ENCODE results near the gene AP2B1.
"Not testable (repeated sequence)": the region's sequence is repeated elsewhere in the genome, so short reads cannot be mapped to it uniquely, and the experiment has no call there.

AP2B1 gene

DNA sequence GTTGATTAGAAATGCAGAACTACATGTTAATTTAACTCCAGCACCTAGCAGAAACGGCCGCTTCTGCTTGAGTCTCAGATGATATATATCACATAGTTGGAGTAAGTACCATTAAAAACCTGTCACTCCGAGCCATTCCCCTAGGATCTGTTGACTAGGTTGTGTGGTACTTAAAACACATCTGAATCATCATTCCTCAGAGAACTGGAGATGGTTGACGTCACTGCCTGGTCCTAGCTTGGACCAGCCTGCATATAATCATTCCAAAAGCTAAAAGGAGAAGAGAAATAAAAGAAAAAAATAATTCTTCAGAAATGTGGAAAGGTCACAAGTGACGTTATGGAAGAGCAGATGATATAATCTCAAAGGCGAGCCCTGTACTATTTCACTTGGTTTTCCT is 113.0 kb downstream of the AP2B1 start:
- peak; percentile 56 for DNase-seq (ENCODE audit: low read depth)

- DNase-seq (ENCODE audit: low read depth): no peak
These were observed 114.4 kb downstream of the AP2B1 start for GRCh38 chr17:35701491-35701890.

GRCh38 chr17:35703308-35703707 is 116.2 kb downstream of the AP2B1 start:
- not testable (repeated sequence) for DNase-seq (ENCODE audit: low read depth)

GRCh38 chr17:35705230-35705629 is 118.1 kb downstream of the AP2B1 start:
- DNase-seq (ENCODE audit: low read depth): no peak

DNA sequence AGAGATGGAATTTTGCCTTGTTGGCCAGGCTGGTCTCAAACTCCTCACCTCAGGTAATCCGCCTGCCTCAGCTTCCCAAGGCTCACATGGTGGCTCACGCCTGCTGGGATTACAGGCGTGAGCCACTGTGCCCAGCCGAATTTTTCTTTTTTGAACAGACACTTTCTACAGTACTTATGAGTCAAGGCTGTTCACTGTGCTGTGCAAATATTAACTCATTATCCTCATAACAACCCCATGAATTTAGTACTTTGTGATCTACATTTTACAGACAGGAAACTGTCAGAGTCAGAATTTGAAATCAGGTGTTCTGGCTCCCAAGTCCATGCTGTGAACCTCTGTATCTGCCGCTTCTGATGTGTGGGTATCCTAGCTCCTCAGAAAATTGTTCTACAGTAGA is 118.6 kb downstream of the AP2B1 start:
- no peak for DNase-seq (ENCODE audit: low read depth)

DNA sequence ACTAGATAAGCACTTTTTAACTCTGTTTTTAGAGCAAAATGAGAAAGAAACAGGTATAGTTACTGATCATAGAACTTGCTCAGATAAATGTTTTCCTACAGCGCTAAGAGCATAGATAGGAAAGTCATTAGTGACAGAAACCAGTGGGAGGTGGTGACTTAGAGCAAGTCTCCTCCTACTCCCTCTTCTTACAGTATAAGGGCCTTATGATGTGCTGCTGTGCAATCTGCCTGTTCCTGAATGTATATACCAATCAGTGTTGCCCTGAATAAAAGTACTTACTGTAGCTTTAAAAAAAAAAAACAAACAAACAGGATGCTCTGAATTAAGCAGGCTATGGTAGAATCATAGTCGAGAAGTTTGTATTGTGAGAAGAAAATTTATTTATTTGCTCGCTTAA is 121.0 kb downstream of the AP2B1 start:
- DNase-seq (ENCODE audit: low read depth): no peak

- no peak for DNase-seq (ENCODE audit: low read depth)
These were observed 121.8 kb downstream of the AP2B1 start for GRCh38 chr17:35708951-35709350.

GRCh38 chr17:35709874-35710273 is 122.8 kb downstream of the AP2B1 start:
- DNase-seq (ENCODE audit: low read depth): no peak

- no peak for DNase-seq (ENCODE audit: low read depth)
These were observed 123.8 kb downstream of the AP2B1 start for GRCh38 chr17:35710950-35711349.

DNA sequence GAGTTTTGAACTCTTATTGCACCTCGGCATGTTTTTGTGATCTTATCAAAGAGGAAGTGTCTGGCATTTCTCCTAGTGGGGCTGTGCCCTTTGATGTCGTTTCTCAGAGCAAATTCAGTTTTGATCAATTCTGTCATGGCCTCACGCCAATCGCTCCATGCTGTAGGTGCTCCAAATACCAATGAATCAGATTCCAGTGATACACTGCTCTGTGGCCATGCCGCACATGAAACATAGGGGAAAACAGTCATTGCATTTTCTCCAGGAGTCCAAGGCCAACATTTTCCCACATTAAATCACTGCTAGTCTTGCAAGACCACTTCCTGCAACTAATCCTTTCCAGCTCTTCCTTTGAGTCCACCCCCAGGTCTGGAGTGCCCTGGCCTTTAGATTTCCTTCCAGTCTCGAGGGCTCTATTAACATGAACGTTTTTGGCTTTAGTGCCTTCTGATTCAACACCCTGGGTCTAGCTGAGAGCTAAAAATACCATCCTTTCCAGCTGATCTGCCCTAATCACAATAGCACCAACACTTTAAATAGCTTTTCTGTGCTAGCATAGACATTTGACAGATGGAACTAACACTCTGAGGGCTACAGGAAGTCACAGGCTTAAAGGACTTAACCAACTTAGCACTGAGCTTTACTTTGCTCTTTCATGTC is 126.1 kb downstream of the AP2B1 start:
- DNase-seq (ENCODE audit: low read depth): peak; percentile 96

GRCh38 chr17:35714988-35715387 is 127.9 kb downstream of the AP2B1 start:
- no peak for DNase-seq (ENCODE audit: low read depth)

- DNase-seq (ENCODE audit: low read depth): no peak
These were observed 128.3 kb downstream of the AP2B1 start for GRCh38 chr17:35715416-35715815.

DNA sequence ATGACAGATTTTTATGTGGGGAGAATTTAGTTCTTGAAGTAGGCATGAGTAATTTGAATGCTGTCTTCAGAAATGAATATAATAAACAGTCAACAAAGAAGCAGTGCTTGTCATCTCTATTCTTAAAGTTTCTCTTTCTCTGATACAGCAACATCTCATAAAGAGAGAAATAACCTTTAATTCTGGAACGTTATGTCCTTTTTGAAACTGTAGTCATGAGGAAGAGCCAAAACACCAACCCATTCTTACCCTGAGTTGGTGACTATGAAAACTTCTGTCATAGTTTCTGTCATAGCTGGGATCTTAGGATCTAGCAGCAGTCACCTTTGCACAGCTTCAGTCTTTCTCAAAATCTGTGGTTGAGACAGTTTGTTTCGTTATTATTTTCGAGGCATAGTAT is 129.1 kb downstream of the AP2B1 start:
- no peak for DNase-seq (ENCODE audit: low read depth)

GRCh38 chr17:35716897-35717465 is 129.9 kb downstream of the AP2B1 start:
- DNase-seq (ENCODE audit: low read depth): no peak

DNA sequence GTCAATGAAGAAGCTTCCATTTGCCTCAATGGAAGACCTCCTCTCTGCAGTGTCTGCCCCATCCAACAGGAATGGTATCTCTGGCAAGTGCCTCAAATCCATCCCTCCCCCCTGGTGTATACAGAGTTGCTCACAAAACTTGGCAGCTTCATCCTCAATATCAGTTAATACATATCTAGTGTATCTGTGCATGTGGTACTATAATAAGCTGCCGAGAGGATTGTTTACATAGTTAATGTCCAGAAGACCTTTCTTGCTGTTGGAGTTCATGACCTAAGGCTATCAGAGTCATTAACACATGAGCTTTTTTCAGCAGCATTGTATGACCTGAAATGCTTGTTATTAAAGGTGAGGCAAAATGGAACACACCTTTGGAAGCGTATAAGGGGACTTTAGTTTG is 130.4 kb downstream of the AP2B1 start:
- DNase-seq (ENCODE audit: low read depth): no peak

GRCh38 chr17:35723735-35724134 is 136.6 kb downstream of the AP2B1 start:
- DNase-seq (ENCODE audit: low read depth): no peak

DNA sequence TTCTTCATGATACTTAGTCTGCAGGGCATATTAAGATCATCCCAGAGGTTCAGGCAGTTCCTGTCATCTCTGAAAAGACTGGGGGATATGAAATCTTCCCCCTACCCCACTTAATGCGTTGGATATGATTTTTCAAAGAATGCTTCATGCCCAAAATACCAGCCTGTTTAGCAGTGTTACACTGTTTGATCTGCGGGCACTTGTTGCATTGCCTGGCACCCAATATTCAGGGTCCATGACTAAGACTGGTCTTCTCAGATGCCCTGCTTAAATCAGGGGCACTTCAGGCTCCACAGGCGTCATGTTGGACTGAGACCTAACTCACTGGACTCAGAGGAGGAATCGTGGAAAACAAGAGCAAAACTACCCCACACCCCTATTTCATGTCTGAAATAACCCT is 137.9 kb downstream of the AP2B1 start:
- no peak for DNase-seq (ENCODE audit: low read depth)

DNA sequence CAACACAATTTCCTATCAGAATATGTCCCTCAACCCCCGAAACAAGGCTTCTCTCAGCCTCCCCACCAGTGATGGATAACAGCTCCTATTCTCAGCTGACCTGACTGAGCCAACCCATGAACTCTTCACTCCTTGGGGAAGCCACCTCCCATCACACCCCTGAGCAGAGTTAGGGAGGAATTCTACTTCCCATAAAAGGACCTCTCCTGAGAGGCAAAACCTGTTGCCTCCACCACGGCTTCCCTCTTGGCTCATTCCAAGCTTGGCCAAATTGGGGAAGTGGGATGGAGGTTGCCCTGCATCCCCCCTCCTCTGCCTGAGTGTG is 138.6 kb downstream of the AP2B1 start:
- DNase-seq (ENCODE audit: low read depth): no peak

DNA sequence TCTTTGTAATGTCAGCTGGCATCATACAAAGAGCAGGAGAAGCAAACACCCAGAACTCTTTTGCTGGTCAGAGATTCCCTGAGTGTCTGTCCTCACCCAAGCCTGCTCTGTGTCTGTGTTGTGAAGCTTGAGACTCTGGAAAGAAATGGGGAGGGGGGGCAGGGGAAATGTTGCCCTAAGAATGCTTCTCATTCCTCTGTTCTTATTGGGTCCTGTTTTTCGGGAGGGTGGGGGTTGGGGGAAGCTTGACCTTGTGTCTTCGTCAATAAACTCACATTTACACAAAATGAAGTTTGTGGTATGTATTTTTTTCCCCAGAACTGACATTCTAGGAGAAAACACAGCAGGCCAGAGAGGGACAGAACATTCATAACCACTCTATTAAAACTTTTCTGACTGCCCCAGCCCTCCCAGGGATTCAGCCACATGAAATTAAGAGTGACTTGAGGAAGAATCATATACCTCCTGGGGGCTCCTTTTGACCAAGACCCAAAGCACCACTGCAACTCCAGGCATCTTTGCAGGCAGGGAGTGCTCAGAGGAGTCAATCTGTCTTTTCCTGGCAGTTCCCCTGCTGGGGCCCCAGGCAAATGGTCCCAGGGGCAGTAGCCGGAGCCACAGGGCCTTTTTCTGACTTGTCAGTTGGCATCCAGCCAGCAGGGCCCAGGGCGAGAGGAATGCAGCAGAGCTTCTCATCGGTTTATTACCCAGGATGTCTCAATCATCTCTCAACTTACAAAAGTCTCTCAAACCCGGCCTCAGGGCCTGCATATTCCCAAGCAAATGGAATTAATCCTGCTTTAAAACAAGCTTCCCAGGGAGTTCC is 139.2 kb downstream of the AP2B1 start:
- DNase-seq (ENCODE audit: low read depth): peak; percentile 91

DNA sequence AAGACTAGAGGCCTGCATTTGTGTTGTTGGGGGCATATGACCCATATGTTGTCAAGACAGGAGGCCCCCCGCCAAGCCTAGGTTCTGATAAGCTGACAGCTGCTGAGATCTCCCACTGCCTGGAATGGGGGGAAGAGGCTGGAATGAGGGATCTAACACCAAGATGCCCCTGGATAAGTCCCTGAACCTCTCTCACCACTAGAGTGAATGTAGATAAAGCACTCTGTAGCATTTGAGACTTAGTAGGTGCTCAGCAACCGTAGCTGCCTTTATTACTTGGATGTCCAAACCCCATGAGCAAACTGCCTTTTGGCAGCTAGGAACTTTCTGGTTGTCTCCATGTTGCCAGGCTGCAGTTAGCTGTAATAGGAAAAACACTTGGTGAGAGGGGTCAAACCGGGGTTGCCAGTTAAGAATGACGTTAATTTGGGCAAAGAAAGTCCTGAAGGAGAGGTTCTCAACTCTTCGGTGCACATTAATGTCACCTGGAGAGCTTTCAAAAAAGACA is 139.9 kb downstream of the AP2B1 start:
- no peak for DNase-seq (ENCODE audit: low read depth)

- DNase-seq (ENCODE audit: low read depth): no peak
These were observed 140.5 kb downstream of the AP2B1 start for GRCh38 chr17:35727635-35728034.

DNA sequence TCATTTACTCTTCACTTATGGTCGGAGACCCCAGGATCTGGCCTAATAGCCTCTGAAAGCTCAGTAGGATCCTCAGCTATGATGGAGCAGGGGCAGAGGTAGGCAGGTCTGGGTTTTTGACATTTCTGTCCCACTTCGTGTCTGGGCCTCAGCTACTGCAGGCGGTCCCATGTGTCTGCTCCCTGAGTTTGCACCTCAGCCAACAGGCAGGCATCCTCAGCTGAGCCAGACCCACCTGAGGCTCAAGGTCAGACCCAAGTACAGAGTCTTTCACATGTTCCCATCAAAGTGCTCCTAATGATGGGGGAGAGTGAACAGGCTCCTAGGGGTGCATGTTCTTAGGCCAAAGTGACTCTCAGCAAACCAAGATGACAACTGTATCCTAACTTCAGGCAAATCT is 141.4 kb downstream of the AP2B1 start:
- no peak for DNase-seq (ENCODE audit: low read depth)

DNA sequence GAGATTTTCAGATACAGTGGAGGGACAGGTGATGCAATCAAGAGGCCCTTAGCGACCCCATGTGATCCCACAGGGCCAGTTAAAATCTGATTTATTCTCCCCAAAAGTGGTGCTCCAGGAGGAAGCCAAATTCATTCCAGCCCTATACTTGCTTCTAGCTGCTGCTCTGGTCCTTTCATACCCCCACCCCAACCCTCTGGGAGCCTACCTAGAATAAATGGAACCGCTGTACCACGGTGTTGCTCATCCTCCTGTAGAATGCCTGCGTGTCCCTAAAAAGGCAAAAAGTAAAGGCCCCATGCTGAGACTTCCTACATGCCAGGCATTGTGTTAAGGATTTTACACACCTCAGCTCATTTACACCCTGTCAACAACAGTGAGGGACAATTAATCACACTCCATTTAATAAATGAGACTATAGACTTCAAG is 142.3 kb downstream of the AP2B1 start:
- DNase-seq (ENCODE audit: low read depth): no peak
